ENCODE results near the gene OPN4.

GRCh38 chr10:86648704-86649427 is 5.5 kb upstream of the OPN4 start:
- no peak for TF ChIP-seq CTCF (IDR thresholded peaks at IDR 0.05; ENCODE audit: poor library complexity)
- no peak for TF ChIP-seq EZH2 (IDR thresholded peaks at IDR 0.05; ENCODE audit: borderline replicate concordance)
- TF ChIP-seq EZH2phosphoT487 (IDR thresholded peaks at IDR 0.05; ENCODE audit: low read depth, severe bottlenecking, unreplicated experiment) = no peak
